ENCODE data around the gene KCTD1. TPM values are rescaled to one million over a fixed set of nuclear protein-coding genes. Genes with fewer than 3 reads are reported as not detected.

Gene KCTD1
- total RNA-seq, 1 donor from 2014 or later: 18.8 TPM

GRCh38 chr18:26418225-26418624 is 130.1 kb downstream of the KCTD1 start:
- H3K27ac Mint-ChIP-seq (ENCODE audit: unreplicated experiment): no peak overlapping the region
- no peak for DNase-seq
- H3K36me3 Mint-ChIP-seq (ENCODE audit: unreplicated experiment): no peaks in the 10 kb centered on the region
- H3K4me3 Mint-ChIP-seq (ENCODE audit: unreplicated experiment): no peak overlapping the region
- no peak for TF ChIP-seq CTCF (IDR thresholded peaks at IDR 0.05; ENCODE audit: partially characterized antibody, unreplicated experiment)
- H3K27me3 Mint-ChIP-seq (ENCODE audit: unreplicated experiment): peaks cover 2% of the 10 kb centered on the region
- peaks cover 9% of the 10 kb centered on the region for H3K4me1 Mint-ChIP-seq (ENCODE audit: low read depth, unreplicated experiment)
- peaks cover 3% of the 10 kb centered on the region for H3K9me3 Mint-ChIP-seq (ENCODE audit: unreplicated experiment)

GRCh38 chr18:26417190-26417589 is 131.2 kb downstream of the KCTD1 start:
- peaks cover 2% of the 10 kb centered on the region for H3K27me3 Mint-ChIP-seq (ENCODE audit: unreplicated experiment)
- peaks cover 3% of the 10 kb centered on the region for H3K9me3 Mint-ChIP-seq (ENCODE audit: unreplicated experiment)
- H3K4me1 Mint-ChIP-seq (ENCODE audit: low read depth, unreplicated experiment): no peaks in the 10 kb centered on the region
- DNase-seq: no peak
- H3K4me3 Mint-ChIP-seq (ENCODE audit: unreplicated experiment): no peak overlapping the region
- no peak overlapping the region for H3K27ac Mint-ChIP-seq (ENCODE audit: unreplicated experiment)
- TF ChIP-seq CTCF (IDR thresholded peaks at IDR 0.05; ENCODE audit: partially characterized antibody, unreplicated experiment): no peak
- no peaks in the 10 kb centered on the region for H3K36me3 Mint-ChIP-seq (ENCODE audit: unreplicated experiment)

GRCh38 chr18:26416652-26417150 is 131.7 kb downstream of the KCTD1 start:
- peaks cover 2% of the 10 kb centered on the region for H3K27me3 Mint-ChIP-seq (ENCODE audit: unreplicated experiment)
- no peak for TF ChIP-seq CTCF (IDR thresholded peaks at IDR 0.05; ENCODE audit: partially characterized antibody, unreplicated experiment)
- H3K4me3 Mint-ChIP-seq (ENCODE audit: unreplicated experiment): no peak overlapping the region
- H3K36me3 Mint-ChIP-seq (ENCODE audit: unreplicated experiment): no peaks in the 10 kb centered on the region
- no peaks in the 10 kb centered on the region for H3K4me1 Mint-ChIP-seq (ENCODE audit: low read depth, unreplicated experiment)
- H3K27ac Mint-ChIP-seq (ENCODE audit: unreplicated experiment): no peak overlapping the region
- DNase-seq: no peak
- H3K9me3 Mint-ChIP-seq (ENCODE audit: unreplicated experiment): peaks cover 3% of the 10 kb centered on the region

GRCh38 chr18:26415631-26416030 is 132.7 kb downstream of the KCTD1 start:
- Mint-ChIP-seq H3K4me1 (ENCODE audit: low read depth, unreplicated experiment) (no peaks in the 10 kb centered on the region), H3K27ac (ENCODE audit: unreplicated experiment) (no peak overlapping the region), H3K4me3 (ENCODE audit: unreplicated experiment) (no peak overlapping the region), H3K9me3 (ENCODE audit: unreplicated experiment) (peaks cover 3% of the 10 kb centered on the region), H3K36me3 (ENCODE audit: unreplicated experiment) (no peaks in the 10 kb centered on the region), H3K27me3 (ENCODE audit: unreplicated experiment) (peaks cover 2% of the 10 kb centered on the region)
- no peak for TF ChIP-seq CTCF (IDR thresholded peaks at IDR 0.05; ENCODE audit: partially characterized antibody, unreplicated experiment)
- no peak for DNase-seq

- no peak overlapping the region for H3K4me3 Mint-ChIP-seq (ENCODE audit: unreplicated experiment)
- H3K9me3 Mint-ChIP-seq (ENCODE audit: unreplicated experiment): peaks cover 3% of the 10 kb centered on the region
- H3K27ac Mint-ChIP-seq (ENCODE audit: unreplicated experiment): no peak overlapping the region
- H3K36me3 Mint-ChIP-seq (ENCODE audit: unreplicated experiment): no peaks in the 10 kb centered on the region
- no peak for DNase-seq
- H3K4me1 Mint-ChIP-seq (ENCODE audit: low read depth, unreplicated experiment): no peaks in the 10 kb centered on the region
- peaks cover 2% of the 10 kb centered on the region for H3K27me3 Mint-ChIP-seq (ENCODE audit: unreplicated experiment)
- TF ChIP-seq CTCF (IDR thresholded peaks at IDR 0.05; ENCODE audit: partially characterized antibody, unreplicated experiment): no peak
Observed at GRCh38 chr18:26414901-26415440, 133.4 kb downstream of the KCTD1 start.

All from glutamatergic neuron (in vitro differentiated cells).